ENCODE results near the gene SNRNP48. TPM values are rescaled to one million over a fixed set of nuclear protein-coding genes. Genes with fewer than 3 reads are reported as not detected.

Gene SNRNP48
- total RNA-seq, 1 donor from 2014 or later: 9.6 TPM

- peak overlapping the region in 1 of 2 donors; percentile 61 for H3K4me3 ChIP-seq
- peaks cover 3% of the 10 kb centered on the region for H3K27me3 ChIP-seq
- H3K36me3 ChIP-seq: no peaks in the 10 kb centered on the region
- TF ChIP-seq POLR2A (IDR thresholded peaks at IDR 0.05): no peak
- H3K27ac ChIP-seq: peak overlapping the region; percentile 89
- no peak for DNase-seq (ENCODE audit: extremely low spot score in 2 of 2)
- H3K9me3 ChIP-seq: no peaks in the 10 kb centered on the region
- intact Hi-C loops (cut with DNase I): no loop called here
- H3K4me1 ChIP-seq: peaks cover 21% of the 10 kb centered on the region
These were observed 44.0 kb upstream of the SNRNP48 start for GRCh38 chr6:7546020-7546369.

DNA sequence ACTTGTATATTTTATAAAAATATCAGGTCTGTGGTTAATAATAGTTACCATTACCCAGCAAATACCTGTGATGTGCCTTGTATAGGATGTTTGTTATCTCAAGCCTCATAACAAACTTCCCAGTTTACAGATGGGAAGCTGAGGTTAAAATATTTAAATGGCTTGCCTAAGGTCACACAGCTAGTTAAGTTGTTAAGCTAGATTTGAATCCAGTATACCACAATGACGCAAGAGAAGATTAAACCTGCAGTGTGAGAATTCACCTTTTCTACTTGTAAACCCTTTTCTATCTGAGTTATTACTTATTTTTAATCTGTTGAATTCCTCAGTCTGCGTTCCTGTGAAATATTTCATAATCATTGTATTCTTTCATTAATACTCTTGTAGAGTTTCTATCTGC is 43.6 kb upstream of the SNRNP48 start:
- peaks cover 17% of the 10 kb centered on the region for H3K4me1 ChIP-seq
- H3K27me3 ChIP-seq: peaks cover 3% of the 10 kb centered on the region
- H3K9me3 ChIP-seq: no peaks in the 10 kb centered on the region
- intact Hi-C loops (cut with DNase I): no loop called here
- peak overlapping the region; percentile 89 for H3K27ac ChIP-seq
- no peaks in the 10 kb centered on the region for H3K36me3 ChIP-seq
- no peak for DNase-seq (ENCODE audit: extremely low spot score in 2 of 2)
- no peak for TF ChIP-seq POLR2A (IDR thresholded peaks at IDR 0.05)
- peak overlapping the region in 1 of 2 donors; percentile 61 for H3K4me3 ChIP-seq

DNA sequence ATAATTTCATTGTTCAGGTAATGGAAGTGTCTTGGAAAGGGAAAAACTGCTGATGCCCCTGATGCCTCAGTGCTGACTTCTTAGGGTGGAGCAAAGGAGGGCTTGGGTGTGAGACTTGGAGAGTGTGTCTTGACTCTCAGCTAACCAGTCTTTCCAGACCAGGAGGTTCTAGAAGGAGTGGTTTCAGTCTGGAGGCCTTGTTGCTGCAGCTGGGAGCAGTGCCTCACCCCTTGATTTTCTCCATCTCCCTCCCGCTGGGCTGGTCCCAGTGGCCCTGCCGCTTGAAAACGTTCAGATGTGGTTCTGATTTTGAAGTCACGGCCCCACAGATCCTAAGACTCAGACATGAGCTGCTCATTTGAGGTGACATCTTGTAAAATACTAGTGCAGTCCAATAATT is 43.1 kb upstream of the SNRNP48 start:
- H3K27me3 ChIP-seq: peaks cover 3% of the 10 kb centered on the region
- no peaks in the 10 kb centered on the region for H3K9me3 ChIP-seq
- H3K4me1 ChIP-seq: peaks cover 12% of the 10 kb centered on the region
- DNase-seq (ENCODE audit: extremely low spot score in 2 of 2): no peak
- peak overlapping the region in 1 of 2 donors; percentile 61 for H3K4me3 ChIP-seq
- peak overlapping the region; percentile 89 for H3K27ac ChIP-seq
- no peaks in the 10 kb centered on the region for H3K36me3 ChIP-seq
- intact Hi-C loops (cut with DNase I): no loop called here
- TF ChIP-seq, protein P1, sequence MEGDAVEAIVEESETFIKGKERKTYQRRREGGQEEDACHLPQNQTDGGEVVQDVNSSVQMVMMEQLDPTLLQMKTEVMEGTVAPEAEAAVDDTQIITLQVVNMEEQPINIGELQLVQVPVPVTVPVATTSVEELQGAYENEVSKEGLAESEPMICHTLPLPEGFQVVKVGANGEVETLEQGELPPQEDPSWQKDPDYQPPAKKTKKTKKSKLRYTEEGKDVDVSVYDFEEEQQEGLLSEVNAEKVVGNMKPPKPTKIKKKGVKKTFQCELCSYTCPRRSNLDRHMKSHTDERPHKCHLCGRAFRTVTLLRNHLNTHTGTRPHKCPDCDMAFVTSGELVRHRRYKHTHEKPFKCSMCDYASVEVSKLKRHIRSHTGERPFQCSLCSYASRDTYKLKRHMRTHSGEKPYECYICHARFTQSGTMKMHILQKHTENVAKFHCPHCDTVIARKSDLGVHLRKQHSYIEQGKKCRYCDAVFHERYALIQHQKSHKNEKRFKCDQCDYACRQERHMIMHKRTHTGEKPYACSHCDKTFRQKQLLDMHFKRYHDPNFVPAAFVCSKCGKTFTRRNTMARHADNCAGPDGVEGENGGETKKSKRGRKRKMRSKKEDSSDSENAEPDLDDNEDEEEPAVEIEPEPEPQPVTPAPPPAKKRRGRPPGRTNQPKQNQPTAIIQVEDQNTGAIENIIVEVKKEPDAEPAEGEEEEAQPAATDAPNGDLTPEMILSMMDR (IDR thresholded peaks at IDR 0.05): no peak
- TF ChIP-seq POLR2AphosphoS5 (IDR thresholded peaks at IDR 0.05; ENCODE audit: insufficient read depth in 1 of 2, low read depth in 1 of 2): peak in 1 of 2 donors; percentile 10

DNA sequence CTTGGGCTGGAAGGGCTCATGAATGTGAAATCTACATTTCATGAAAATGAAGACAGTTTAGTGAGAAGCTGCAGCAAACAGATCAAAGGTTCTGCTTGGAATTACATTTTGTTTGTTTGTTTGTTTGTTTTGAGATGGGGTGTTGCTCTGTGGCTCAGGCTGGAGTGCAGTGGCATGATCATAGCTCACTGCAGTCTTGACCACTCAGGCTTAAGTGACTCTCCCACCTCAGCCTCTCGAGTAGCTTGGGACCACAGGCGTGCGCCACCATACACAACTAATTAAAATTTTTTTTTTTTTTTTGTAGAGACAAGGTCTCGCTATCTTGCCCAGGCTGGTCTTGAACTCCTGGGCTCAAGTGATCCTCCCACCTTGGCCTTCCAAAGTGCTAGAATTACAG is 42.7 kb upstream of the SNRNP48 start:
- H3K27ac ChIP-seq: peak overlapping the region; percentile 89
- H3K27me3 ChIP-seq: peaks cover 3% of the 10 kb centered on the region
- H3K4me3 ChIP-seq: peak overlapping the region in 1 of 2 donors; percentile 61
- intact Hi-C loops (cut with DNase I): no loop called here
- H3K4me1 ChIP-seq: peaks cover 8% of the 10 kb centered on the region
- no peak for DNase-seq (ENCODE audit: extremely low spot score in 2 of 2)
- TF ChIP-seq POLR2A (IDR thresholded peaks at IDR 0.05) (no peak), POLR2AphosphoS5 (IDR thresholded peaks at IDR 0.05; ENCODE audit: insufficient read depth in 1 of 2, low read depth in 1 of 2) (no peak)
- TF ChIP-seq, protein P1 (IDR thresholded peaks at IDR 0.05): no peak
- no peaks in the 10 kb centered on the region for H3K9me3 ChIP-seq
- no peaks in the 10 kb centered on the region for H3K36me3 ChIP-seq

GRCh38 chr6:7550433-7550801 is 39.6 kb upstream of the SNRNP48 start:
- Histone ChIP-seq H3K27me3 (no peaks in the 10 kb centered on the region), H3K9me3 (no peaks in the 10 kb centered on the region), H3K4me1 (no peaks in the 10 kb centered on the region), H3K36me3 (no peaks in the 10 kb centered on the region), H3K4me3 (no peak overlapping the region), H3K27ac (no peak overlapping the region)
- intact Hi-C loops (cut with DNase I): no loop called here
- DNase-seq (ENCODE audit: extremely low spot score in 2 of 2): no peak
- no peak for TF ChIP-seq POLR2AphosphoS5 (IDR thresholded peaks at IDR 0.05; ENCODE audit: insufficient read depth in 1 of 2, low read depth in 1 of 2)
- TF ChIP-seq, protein P1 (IDR thresholded peaks at IDR 0.05): no peak
- TF ChIP-seq POLR2A (IDR thresholded peaks at IDR 0.05): no peak

DNA sequence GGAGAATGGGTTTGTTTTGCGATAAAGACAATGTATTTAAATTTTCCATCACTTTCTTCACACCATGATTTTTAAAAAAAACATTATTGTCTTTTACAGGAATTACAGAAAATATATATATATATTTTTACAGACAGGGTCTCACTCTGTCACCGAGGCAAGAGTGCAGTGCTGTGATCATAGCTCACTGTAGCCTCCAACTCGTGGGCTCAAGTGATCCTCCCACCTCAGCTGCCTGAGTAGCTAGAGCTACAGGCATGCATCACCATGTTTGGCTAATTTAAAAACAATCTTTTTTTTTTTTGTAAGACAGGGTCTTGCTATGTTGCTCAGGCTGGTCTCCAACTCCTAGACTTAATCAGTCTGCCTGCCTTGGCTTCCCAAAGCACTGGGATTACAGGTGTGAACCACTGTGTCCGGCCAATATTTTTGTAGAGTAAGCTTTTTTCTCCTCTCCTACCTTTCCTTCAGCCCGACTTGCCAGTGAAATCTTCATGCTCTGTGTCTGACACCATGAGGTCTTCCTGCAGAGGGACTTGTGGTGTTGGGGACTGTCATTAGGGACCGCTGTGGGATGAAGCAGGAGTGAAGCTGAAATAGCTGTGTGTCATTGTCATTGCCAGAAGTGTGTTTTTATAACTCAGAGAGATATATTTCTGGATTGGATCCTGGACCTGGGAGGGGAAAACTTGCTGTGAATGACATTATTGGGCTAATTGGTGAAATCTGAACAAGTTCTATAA is 35.3 kb upstream of the SNRNP48 start:
- no peaks in the 10 kb centered on the region for H3K9me3 ChIP-seq

More for the DNA sequence above, 35.3 kb upstream of the SNRNP48 start:
- Histone ChIP-seq H3K4me3 (peak overlapping the region in 1 of 2 donors; percentile 9), H3K27me3 (no peaks in the 10 kb centered on the region), H3K27ac (no peak overlapping the region), H3K4me1 (peaks cover 4% of the 10 kb centered on the region), H3K36me3 (peaks cover 0 to 16% of the 10 kb centered on the region in 2 donors)
- no peak for DNase-seq (ENCODE audit: extremely low spot score in 2 of 2)
- TF ChIP-seq, protein P1 (IDR thresholded peaks at IDR 0.05): no peak
- TF ChIP-seq POLR2AphosphoS5 (IDR thresholded peaks at IDR 0.05; ENCODE audit: insufficient read depth in 1 of 2, low read depth in 1 of 2): no peak
- intact Hi-C loops (cut with DNase I): no loop called here

Measured in vagina (tissue), 2 donors.